HG03439 (cell line): ENCODE measurements around the gene SLC9C2.
"Not testable (repeated sequence)": the region's sequence is repeated elsewhere in the genome, so short reads cannot be mapped to it uniquely, and the experiment has no call there.

Experiments used
- ATAC-seq: cut with Tn5 transposase; IDR thresholded peaks from one replicate; pipeline ENCODE4 v1.9.1; 2021; ENCODE audit warnings: mild to moderate bottlenecking, moderate library complexity; ENCODE audit not compliant: unreplicated experiment

Gene SLC9C2

DNA sequence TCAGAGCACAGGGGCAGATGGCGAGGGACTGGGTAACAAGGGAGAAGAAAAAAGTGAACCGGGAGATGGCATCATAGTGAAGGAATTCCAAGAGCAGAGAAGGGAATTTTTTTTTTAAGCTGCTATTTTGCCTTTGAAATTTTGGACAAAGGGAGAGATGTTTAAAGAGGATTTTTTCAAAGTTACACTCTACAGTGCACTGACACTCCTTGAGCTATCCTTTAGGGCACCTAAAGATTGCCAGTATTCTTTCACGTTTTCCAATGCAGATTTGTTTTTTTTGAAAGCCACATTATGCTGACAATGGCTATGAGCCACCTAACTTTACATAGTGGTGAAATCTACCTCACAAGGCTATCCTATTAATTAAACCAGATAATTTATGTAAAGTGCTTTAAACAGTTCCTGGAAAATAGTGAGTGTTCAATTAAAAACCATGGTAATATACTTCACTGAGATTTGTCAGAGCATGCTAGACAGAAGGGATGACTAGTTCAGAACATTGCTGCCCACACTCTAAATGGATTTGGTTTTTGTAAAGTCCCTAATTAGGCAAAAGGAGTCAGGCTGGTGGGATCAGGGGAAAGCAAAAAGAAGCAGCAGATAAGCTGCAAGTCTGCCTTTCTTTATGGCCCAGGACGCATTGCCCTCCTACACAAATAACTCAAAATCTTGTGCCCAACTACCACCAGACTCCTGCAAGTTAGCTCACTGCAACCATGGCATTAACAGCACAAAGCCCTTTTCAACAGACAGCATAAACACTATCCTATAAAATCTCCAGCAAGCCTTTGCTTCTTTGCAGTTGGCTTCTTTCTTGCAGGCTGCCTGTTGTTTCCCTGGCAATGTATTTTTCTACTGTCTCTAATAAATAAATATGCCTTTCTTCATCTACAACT, 71.8 kb downstream of the SLC9C2 start:
- ATAC-seq = no peak

DNA sequence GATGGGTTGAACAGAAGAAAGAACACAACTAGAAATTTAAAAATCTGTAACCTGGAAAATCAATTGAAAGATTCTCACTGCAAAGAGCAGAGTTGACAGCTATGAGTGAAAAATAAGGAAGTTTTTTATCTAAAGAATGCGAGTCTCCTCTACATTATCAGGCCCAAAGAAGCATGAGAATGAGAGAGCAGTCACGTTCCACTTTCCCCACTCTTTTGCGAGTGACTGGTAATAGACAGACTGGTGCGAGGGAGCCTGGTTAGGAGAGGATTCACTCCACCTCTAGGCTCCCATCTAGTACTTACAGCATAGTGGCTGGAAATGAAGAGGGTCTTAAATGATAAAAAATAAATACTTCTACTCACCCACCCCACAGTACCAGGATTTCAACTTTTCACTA, 73.8 kb downstream of the SLC9C2 start:
- no peak for ATAC-seq

- no peak for ATAC-seq
Measured at GRCh38 chr1:173527151-173527826, 75.6 kb downstream of the SLC9C2 start.

DNA sequence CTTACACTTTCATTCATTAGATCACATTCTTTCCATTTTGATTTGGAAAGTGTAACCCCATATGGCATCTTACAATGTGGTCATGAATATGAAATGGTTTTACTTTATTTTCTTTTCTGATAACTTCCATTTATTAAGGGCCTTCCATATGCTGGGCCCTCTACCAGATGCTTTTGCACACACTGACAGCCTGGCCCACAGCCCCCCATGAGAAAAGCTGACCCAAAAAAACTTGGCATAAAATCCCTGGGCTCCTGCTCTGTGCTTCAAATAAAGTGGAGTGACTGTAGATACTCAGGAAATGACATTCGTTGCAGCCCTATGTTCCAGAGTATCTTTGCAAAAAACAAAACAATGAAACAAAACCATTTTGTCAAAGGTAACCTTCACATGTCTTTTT, 76.9 kb downstream of the SLC9C2 start:
- ATAC-seq = no peak

GRCh38 chr1:173523329-173523728, 79.5 kb downstream of the SLC9C2 start:
- no peak for ATAC-seq

- no peak for ATAC-seq
Measured at GRCh38 chr1:173520799-173521198, 82.1 kb downstream of the SLC9C2 start.

DNA sequence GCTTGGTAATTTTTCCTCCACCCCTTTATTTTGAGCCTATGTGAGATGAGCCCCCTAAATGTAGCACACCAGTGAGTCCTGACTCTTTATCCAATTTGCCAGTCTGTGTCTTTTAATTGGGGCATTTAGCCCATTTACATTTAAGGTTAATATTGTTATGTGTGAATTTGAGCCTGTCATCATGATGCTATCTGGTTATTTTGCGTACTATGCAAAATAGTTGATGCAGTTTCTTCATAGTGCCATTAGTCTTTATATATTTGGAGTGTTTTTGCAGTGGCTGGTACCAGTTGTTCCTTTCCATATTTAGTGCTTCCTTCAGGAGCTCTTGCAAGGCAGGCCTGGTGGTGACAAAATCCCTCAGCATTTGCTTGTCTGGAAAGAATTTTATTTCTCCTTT, 88.4 kb downstream of the SLC9C2 start:
- not testable (repeated sequence) for ATAC-seq

- ATAC-seq = no peak
Measured at GRCh38 chr1:173509797-173510196, 93.1 kb downstream of the SLC9C2 start.

DNA sequence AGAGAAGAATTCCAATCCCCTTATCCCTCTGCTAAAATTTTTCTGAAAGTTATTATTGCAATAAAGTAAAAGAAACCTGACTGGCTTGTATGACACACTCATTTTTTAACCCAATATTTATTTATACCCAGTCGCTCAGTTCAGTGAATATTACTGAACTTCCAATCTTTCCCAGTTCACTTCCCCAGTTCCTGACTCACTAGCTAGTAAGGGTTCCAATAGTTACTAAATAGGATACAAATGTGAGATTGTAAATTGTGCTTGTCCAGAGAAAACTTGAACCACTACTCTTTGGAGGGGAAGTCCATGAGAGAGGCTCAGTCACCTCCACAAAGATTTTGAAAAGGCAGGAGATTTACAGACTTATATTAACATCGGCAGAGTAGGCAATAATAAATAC, 94.3 kb downstream of the SLC9C2 start:
- no peak for ATAC-seq

DNA sequence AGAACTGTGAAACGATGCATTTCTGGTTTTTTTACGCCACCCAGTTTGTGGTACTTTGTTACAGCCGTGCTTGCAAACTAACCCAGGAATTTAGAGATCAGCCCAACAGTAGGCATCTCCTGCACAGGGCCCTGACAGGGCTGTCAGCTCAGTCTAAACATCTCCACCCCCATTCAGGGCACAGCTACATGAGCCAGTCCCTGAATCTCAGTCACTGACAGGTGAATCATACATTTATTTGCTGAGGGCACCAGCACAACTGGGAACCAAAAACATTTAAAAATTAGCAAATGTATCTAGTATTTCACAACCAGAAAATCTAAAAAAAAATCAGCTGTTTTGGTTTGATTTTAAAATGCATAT, 95.0 kb downstream of the SLC9C2 start:
- ATAC-seq = no peak

GRCh38 chr1:173507205-173507846, 95.5 kb downstream of the SLC9C2 start:
- ATAC-seq = no peak

- no peak for ATAC-seq
Measured at GRCh38 chr1:173506437-173506836, 96.4 kb downstream of the SLC9C2 start.

DNA sequence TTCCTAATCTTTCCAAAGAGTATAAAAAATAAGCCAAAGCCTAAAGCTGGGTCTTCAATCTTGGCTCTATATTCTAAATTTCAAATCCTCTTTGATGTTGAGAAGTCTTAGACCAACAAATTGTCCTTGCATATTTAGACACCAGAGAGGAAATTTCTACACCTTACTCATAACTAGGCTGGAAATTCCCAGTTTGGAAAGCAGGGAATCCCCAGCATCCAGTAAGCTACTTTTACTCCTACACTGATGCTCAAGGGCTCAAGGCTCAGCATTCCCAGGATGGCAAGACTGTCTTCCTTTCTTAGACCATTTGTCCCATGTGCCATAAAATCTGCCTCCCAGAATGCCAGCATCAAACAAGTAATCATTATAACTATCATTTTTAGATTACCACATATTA, 97.5 kb downstream of the SLC9C2 start:
- no peak for ATAC-seq

DNA sequence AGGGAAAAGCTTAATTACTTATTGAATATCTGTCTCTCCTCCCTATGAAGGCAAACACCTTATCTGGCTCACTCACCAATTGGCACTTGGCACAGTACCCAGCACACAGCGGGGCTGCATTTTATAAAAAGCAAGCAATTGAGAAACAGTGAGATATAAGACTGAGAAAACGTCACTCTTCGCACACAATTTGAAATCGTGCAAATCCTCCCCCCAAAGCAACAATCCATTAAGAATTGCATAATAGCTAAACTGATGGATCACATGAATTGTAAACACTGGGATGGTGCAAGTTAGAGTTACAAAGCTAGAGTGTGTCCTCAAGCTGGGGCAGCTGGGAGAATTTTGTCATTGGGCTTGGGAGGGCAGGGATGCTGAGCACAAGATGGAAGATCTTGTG, 98.6 kb downstream of the SLC9C2 start:
- no peak for ATAC-seq

DNA sequence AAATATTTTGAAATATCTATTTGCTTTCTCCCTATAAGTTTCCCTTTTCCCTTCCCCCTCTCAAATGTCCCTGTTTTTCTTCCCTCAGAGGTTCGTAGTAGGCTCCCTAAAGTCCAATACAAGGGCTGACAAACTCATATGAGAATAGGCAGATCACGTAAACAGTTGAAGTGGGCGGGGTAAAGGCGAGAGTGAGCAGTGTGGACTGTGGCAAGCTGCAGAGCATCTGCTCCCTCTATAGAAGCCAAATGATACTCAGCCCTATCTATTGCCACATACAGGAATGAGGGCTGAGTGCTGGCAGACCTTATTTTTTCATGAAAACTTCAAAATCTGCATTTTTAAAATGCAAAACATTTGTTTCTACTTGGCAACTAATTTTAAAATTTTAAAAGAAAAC, 99.5 kb downstream of the SLC9C2 start:
- ATAC-seq = no peak

DNA sequence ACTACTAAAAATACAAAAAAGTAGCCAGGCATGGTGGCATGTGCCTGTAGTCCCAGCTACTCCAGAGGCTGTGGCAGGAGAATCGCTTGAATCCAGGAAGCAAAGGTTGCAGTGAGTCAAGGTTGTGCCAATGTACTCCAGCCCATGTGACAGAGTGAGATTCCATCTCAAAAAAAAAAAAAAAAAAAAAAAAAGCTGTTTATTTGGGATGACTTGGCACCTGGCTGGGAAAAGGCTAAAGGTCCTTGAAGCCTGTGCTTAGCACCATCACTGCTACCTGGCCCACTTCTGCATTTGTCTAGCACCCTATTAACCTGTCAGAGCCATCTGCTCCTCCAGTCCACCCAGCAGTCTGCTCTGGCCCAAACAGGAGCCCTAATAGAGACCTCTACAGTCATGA, 100.8 kb downstream of the SLC9C2 start:
- no peak for ATAC-seq

DNA sequence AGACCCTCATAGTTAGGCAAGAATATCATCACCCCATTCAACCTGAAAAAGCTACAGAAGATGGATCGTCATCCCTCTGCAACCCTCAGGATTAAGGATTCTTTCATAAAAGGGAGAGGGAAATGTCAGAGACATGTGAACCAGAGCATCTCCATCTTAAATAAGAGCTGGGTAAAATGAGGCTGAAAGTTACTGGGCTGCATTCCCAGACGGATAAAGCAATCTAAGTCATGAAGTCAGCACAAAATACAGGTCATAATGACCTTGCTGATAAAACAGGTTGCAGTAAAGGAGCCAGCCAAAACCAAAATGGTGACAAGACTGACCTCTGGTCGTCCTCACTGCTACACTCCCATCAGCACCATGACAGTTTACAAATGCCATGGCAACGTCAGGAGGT, 103.1 kb downstream of the SLC9C2 start:
- ATAC-seq = no peak

DNA sequence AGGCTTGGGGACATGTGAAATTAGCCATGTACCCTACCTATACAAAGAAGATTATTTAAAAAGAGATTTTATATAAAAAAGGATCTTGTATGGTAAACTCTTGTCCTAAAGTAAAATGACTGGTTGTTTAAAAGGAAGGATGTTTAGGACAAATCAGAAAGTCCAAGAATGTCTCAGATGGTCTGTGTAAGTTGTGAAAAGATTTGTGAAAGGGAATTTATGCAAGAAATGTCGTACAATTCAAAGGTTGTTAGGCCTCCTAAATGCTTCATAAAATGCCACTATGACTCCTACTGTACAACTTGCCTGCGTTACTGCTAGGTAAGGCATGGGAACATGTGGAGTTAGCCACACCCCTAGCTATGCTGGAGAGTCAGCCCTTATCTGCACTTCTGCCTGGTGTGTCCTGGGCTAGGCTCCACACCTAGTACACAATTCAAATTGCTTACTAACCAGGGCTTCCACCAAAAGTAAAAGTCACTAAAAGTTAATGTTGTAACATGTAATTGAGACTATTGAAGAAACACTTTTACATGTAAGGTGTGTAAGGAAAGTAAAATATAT, 106.0 kb downstream of the SLC9C2 start:
- no peak for ATAC-seq

DNA sequence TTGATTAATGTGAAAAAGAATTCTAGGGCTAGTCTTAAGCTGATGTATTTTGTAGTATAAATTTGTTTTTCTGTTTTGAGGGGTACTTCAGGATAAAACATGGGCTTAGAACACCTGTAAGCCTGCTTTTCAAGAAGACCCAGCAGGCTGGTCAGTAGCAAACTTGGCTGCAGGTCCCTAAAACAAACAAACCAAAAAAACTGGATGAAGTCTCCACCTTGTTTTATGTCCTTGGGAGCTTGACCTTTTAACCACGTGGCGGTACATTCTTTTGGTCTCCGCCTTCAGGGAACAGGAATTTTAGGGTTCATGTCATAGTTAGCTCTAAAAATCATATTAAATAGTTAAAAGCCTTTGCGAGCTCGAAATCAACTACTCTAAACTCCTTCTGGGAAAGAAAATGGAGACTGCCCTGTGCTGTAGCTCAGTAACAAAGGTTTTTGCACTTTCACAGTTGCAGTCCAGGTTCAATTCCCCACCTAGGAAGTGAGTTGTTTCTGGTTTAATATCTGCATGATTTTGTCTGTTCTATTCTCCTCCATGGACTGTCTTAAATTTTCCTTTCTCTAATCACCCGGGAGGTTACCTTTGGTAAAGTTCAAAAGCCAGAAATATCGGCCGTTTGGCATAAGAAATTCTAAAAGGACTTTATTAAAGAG, 107.1 kb downstream of the SLC9C2 start:
- no peak for ATAC-seq

- not testable (repeated sequence) for ATAC-seq
Measured at GRCh38 chr1:173493125-173493524, 109.7 kb downstream of the SLC9C2 start.

DNA sequence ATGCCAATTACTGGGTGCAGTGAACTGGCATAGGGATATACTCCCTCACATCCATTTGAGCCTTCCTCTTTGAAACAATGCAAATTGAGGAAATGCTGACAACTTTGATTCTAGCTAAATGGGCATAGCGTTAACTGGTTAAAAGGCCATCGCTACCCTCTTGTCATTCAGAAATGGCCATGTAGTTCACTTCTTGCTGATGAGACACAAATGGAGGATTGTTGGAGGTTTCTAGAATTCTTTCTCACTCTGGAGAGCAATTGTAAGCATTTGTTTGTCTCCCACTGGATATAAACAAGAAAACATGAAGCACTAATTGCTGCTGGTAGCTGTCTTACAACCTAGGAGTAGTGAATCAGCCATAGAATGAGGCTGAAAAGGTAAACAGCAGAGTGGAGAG, 111.4 kb downstream of the SLC9C2 start:
- ATAC-seq = no peak
